Stimulated activated CD4-positive, alpha-beta T cell treated with anti-CD3 and anti-CD28 coated beads, Interleukin-2, amount 100 ng/mL, for 48 hours (primary cell): ENCODE data around the gene TMEM106A.
"Not testable (repeated sequence)": the region's sequence is repeated elsewhere in the genome, so short reads cannot be mapped to it uniquely, and the experiment has no call there.

Experiments used
- DNase-seq, 2 donors: peaks; one replicate each; pipeline ENCODE4 v3.0.0-alpha.2; 2020

TMEM106A gene

DNA sequence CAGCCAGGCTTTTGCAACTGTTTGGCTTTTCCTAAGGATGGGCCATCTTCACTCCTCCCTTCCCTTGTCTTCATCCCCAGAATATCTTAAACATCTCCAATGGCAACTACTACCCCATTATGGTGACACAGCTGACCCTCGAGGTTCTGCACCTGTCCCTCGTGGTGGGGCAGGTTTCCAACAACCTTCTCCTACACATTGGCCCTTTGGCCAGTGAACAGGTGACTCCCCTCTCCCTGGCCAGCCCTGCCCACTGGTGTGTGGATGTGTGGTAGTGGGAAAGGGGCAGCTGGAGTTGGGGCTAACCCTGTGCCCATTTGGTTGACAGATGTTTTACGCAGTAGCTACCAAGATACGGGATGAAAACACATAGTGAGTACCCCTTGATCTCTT, 4.7 kb downstream of the TMEM106A start:
- DNase-seq: no peak

DNA sequence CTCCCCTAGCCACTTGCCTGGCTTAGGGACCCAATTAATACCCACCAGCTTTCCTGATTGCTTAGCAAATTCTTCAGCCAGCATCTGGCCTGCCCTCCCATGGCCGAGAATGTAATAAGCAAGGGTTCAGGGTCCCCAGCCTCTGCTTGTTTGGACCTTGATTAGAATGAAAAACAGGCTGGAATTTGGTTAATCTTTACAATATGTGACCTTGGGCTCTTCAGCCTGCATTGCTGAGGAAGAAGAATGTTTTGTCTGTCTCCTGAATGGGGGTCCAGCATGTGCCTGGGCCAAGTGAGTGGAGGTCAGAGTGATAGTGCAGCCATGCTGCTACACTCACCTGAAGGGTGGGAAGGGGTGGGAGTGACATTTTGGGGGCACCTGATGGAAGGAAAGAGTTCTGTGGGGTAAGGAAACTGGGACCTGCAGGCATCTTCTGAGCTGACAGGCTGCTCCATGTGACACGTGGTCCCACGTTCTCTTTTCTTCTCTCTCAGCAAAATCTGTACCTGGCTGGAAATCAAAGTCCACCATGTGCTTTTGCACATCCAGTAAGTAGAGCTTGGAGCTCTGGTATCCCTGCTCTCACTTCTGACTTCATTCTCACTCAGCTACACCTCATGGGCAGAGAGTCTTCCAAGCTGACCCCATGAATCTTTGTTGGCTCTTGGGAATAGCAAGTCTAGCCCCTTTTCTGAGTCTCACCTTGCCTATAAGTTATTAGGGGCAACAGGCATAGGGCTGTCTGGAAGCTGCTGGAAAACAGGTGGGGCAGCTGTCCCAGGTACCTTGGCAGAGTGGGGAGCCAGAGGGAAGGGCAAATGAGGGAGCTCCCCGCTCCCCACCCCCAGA, 5.3 kb downstream of the TMEM106A start:
- no peak for DNase-seq

DNA sequence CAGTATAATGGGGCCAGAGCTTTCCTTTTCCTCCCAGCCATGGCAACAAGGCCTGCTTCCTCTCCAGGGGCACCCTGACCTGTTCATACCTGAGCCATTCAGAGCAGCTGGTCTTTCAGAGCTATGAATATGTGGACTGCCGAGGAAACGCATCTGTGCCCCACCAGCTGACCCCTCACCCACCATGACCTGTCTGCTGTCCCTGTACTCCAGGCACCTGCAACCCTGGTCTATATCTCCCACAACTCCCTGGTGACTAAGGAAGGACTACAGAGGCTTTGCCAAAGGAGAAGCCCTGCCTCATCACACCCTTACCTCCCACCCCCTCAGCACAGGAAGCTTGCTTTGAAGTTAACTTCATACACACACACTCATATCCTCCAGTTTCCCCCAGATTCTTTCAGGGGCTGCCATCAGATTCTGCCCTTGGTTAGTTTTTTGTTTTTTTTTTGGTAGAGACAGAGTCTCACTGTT, 6.0 kb downstream of the TMEM106A start:
- no peak for DNase-seq

DNA sequence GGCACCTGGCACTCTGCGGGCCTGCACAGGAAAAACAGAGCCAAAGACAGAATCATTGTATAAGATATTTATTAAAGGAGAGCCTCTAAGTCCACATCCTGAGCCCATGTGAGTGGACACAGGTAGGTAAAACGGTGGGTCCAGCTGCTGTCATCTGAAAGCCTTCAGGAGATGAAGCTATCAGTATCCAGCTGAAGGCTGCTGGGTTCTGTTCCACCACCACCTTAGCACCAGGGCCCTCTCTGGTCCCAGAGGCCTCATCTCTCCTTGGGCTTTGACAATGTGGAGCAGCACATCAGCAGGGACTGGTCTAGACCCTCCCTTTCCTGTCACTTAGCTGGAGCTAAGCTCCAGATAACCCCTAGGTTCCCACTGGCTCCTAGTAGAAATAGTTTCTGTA, 7.3 kb downstream of the TMEM106A start:
- no peak for DNase-seq

DNA sequence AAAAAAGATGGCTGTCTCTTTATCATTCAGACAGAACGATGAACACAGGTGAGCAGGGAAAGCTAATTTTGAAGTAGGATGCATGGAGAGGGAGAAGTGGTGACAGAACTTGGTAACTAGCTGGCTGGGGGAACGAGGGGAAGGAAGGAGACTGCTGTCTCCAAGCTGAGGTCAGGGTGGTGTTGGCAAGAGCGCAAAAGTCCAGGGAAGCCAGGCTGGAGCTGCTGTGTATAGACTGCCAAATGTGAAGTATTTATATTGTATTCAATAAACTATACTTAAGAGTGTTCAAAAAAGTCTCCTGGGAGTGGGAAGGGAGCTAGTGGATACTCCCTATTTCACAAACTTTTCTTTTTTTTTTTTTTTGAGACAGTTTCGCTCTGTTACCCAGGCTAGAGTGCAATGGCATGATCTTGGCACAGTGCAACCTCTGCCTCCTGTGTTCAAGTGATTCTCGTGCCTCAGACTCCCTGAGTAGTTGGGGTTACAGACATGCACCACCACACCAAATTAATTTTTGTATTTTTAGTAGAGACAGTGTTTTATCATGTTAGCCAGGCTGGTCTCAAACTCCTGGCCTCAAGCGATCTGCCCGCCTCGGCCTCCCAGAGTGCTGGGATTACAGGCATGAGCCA, 8.2 kb downstream of the TMEM106A start:
- DNase-seq: no peak

DNA sequence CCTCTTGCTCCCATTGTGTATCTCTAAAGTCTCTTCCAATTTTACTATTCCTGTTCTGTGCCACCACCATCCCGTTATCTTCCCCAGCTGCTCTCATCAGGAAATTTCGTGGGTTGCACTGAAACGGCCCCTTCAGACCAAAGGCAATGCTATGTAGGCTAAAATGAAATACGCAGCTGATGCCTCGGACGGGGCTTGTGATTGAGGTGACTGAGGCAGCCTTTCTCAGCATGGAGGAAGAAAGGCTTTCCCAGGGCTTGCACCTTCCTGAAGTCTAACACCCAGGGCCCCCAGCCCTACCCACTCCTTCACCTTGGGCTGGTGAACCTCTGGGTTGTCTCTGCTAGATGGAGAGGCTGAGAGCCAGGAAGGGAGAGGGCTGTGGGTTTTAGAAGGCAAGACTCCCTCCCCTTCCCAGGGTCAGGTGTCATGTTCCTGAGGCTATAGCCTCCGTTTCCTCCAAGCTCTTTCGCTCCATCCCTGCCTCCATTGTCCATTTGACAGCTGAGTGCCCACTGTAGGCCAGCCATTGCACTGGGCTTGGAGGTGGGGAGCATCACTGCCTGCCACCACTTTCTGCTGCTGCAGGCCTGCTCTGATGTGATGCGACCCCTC, 8.9 kb downstream of the TMEM106A start:
- no peak for DNase-seq

DNA sequence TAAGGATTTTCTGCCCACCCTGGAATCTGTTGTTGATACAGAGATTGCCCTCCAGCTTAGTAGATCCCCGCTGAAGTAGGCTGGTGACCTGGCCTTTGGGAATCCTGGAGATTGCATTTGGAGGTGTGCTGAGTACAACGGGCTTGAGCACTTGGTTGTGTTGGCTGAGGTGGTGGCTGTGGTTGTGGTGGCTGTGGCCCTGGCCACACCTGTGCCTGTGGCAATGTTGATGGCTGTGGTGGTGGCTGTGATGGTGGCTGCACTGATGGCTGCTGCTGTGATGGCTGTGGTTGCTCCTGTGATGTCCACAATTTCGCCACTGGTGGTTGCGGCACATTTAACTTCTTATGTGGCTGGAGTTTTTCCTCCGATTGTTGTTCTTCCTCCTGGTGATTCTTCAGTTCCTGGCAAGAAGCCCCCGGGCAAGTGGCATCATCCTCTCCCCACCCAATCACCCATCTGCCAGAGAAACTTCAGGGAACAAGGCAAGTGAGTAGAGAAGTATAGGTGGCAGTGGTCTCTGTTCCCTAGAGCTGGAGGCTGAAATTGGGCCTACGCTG, 12.6 kb downstream of the TMEM106A start:
- no peak for DNase-seq

DNA sequence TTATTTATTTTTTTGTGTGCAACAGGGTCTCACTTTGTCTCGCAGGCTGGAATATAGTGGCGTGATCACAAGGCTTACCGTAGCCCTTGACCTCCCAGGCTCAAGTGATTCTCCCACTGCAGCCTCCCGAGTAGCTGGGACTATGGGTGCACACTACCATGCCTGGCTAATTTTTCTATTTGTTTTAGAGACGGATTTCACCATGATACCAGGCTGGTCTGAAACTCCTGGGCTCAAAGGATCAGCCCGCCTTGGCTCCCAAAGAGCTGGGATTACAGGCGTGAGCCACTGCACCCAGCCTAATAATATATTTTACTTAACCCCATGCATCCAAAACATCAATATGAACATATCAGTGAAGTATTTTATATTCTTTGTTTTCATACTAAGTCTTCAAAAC, 14.7 kb downstream of the TMEM106A start:
- no peak for DNase-seq

DNA sequence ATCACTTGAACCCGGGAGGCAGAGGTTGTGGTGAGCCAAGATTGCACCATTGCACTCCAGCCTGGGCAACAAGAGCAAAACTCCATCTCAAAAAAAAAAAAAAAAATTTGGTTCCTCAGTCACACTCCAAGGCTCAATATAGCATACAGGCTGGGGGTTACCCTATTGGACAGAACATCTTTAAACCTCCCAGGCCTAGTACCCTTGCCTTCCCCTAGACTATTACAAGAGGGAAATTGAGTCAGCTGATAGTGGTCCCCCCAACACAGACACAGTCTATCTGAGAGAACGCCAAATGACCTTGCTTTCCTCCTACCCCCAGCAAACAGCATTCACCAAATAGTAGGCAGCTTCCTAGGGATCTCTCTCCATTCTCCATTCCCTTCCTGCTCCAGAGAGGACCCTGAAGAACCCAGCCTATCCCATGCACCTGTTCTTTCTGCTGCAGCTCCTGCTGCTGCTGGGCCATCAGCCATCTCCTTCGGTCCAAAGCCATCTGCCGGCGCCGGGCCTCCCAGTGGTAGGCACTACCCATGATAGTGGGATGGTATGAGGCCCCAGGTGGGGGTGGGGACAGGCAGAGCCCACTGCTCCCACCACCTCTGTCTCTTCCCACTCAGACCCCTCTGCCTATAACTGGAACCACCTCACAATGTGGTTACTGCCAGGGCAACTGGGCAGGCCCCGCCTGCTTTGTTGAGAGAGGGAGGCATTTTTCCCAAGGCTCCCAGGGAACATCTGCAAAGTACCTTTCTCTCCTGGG, 16.5 kb downstream of the TMEM106A start, which contains the start of gene CCDC200:
TSS of gene CCDC200 (minus strand) at position 604 of the 763 bp plus-strand sequence. CDS start at position 535, 69 bp downstream.
- not testable (repeated sequence) for DNase-seq

DNA sequence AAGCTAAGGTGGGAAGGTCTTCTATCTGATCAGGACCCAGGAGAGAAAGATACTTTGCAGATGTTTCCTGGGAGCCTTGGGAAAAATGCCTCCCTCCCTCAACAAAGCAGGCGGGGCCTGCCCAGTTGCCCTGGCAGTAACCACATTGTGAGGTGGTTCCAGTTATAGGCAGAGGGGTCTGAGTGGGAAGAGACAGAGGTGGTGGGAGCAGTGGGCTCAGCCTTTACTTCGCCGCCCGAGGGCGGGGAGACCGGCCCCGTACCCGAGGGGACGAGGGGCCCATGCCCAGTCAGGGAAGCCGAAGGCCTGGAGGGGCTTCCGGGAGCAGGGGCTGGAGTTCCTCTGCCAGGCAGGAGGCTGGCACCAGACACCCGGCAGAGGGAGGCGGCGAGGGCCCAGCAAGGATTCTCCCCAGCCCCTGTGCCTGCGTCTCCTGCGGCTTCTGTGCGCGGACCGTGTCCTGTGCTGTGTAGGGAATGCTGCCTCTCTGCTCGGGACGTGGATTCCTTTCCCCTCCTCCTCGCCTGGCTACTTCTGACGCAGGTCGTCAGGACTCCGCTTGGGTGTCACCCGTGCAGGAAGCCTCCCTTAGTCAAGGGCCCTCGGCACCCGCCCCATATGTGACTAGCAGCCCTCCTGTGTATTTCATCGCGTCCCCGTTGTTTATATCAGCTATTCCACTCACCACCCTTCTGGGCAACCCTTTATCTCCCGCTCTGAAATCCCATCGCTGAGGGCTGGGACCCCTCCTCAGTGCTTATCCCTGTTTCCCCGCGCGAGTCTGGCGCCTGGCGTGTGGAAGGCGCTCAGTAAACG, 19.7 kb downstream of the TMEM106A start:
- DNase-seq: not testable (repeated sequence)

DNA sequence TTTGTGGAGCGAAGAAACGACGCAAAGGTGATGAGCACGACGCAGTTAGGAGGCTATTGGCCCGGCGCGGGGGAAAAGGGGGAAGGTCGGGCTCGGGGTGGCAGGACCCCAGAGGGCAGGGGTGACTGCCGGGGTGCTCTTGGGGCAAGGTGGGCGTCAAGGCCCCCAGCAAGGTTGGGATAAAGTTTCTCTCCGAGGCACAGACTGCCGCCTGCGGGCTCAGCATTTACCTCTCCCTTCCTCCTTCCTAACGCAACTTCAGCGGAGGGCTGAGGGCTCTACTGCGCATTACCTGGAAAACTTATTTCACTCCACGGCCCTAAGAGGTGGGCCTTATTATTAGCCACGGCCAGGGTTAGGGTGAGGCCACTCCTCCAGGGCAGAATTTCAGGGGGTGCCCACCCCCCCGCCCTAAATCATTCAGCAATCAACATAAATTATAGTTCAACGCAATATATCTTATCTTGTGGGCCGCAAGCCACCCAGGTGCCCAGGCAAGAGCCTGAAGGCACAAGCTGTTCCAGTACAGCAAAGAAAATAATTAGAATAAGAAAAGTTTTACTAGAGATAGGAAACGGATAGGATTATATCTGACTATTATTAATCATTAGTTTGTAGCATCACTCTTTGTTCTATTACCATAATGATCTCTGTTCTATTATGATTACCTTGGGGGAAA, 20.5 kb downstream of the TMEM106A start:
- DNase-seq: peak in 1 of 2 donors; percentile 35

DNA sequence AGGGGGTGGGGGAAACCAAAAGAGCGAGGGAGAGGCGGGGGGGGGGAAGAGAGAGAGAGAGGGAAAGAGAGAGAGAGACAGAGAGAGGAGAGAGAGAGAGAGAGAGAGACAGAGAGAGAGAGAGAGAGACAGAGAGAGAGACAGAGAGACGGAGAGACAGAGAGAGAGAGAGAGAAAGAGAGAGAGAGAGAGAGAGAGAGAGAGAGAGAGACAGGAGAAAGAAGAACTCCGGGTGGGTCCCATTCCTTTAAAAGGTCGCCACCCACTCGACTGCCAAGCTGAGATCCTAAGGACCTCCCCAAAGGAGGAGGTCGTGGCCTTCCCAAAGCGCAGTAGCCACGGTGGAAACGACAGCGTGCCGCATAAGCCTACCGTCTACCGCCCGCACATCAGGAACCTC, 21.6 kb downstream of the TMEM106A start:
- DNase-seq: not testable (repeated sequence)

DNA sequence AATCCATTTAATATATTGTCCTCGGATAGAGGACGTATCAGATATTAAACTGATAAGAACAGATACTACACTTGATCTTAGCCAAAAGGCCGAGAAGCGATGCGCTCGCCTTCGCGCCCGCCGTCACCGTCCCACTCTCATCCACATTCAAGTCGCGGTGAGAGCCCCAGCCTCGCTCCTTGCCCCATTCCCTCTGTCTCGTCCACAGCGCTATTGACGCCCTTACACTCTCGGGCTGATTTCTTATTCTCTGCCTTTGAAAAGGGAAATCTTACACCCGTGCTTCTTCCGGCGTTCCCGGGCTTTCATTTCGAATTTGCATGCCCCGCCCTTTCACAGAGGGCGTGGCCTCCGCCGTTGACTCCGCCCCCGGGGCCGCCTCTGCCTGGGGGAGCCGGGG, 22.2 kb downstream of the TMEM106A start, which contains the start of gene RNU2-1:
TSS of gene RNU2-1 (minus strand) at position 101 of the 400 bp plus-strand sequence.
- not testable (repeated sequence) for DNase-seq

DNA sequence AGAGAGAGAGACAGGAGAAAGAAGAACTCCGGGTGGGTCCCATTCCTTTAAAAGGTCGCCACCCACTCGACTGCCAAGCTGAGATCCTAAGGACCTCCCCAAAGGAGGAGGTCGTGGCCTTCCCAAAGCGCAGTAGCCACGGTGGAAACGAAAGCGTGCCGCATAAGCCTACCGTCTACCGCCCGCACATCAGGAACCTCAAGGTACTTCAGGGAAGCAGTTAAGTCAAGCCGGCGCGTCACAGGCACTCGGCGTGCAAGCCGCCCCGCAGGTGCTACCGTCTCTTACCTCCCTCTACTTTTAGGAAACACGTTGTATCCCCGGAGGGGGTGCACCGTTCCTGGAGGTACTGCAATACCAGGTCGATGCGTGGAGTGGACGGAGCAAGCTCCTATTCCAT, 27.9 kb downstream of the TMEM106A start:
- not testable (repeated sequence) for DNase-seq

DNA sequence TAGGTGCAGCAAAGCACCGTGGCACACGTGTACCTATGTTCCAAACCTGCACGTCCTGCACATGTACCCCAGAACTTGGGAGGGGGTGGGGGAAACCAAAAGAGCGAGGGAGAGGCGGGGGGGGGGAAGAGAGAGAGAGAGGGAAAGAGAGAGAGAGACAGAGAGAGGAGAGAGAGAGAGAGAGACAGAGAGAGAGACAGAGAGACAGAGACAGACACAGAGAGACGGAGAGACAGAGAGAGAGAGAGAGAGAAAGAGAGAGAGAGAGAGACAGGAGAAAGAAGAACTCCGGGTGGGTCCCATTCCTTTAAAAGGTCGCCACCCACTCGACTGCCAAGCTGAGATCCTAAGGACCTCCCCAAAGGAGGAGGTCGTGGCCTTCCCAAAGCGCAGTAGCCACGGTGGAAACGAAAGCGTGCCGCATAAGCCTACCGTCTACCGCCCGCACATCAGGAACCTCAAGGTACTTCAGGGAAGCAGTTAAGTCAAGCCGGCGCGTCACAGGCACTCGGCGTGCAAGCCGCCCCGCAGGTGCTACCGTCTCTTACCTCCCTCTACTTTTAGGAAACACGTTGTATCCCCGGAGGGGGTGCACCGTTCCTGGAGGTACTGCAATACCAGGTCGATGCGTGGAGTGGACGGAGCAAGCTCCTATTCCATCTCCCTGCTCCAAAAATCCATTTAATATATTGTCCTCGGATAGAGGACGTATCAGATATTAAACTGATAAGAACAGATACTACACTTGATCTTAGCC, 29.1 kb downstream of the TMEM106A start:
- not testable (repeated sequence) for DNase-seq

DNA sequence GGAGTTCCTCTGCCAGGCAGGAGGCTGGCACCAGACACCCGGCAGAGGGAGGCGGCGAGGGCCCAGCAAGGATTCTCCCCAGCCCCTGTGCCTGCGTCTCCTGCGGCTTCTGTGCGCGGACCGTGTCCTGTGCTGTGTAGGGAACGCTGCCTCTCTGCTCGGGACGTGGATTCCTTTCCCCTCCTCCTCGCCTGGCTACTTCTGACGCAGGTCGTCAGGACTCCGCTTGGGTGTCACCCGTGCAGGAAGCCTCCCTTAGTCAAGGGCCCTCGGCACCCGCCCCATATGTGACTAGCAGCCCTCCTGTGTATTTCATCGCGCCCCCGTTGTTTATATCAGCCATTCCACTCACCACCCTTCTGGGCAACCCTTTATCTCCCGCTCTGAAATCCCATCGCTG, 34.8 kb downstream of the TMEM106A start:
- DNase-seq: not testable (repeated sequence)
